Breast epithelium (tissue), 3 donors: ENCODE measurements around the gene TMEM108.

Experiments used
- CTCF ChIP-seq, 3 donors: fragments of 450-650 bp; IDR thresholded peaks; one replicate each; pipeline ENCODE4 v1.5.1; 2016 to 2017; ENCODE audit warnings: antibody characterized with exemption in 3 of 3, mild to moderate bottlenecking in 3 of 3, moderate library complexity in 3 of 3
- POLR2A ChIP-seq: fragments of 450-650 bp; IDR thresholded peaks from one replicate; pipeline ENCODE4 v1.6.1; 2016; ENCODE audit warnings: antibody characterized with exemption, mild to moderate bottlenecking, moderate library complexity

GRCh38 chr3:133192363-133192945 lies 154.3 kb downstream of the TMEM108 start:
- no peak for TF ChIP-seq CTCF (IDR thresholded peaks at IDR 0.05)
- TF ChIP-seq POLR2A, result no peak
